HepG2 (cell line): ENCODE results near the gene CYB5D1. TPM values are rescaled to one million over a fixed set of nuclear protein-coding genes. Genes with fewer than 3 reads are reported as not detected.
A peak's percentile ranks its signal among the peaks of the same experiment; 100 is the strongest.

ENCODE experiments used
- ELF3 ChIP-seq: IDR thresholded peaks from 2 replicates; pipeline ENCODE4 v1.6.1; 2016; ENCODE audit warnings: missing genetic modification reagents, missing compliant biosample characterization
- GLI4 ChIP-seq: sonication (generic); formaldehyde crosslinking; IDR thresholded peaks from 2 replicates; pipeline ENCODE4 v1.5.1; 2020; ENCODE audit warnings: missing genetic modification reagents, mild to moderate bottlenecking, moderate library complexity, borderline replicate concordance
- HNRNPLL ChIP-seq: fragments of 200-400 bp; formaldehyde crosslinking; IDR thresholded peaks from 2 replicates; pipeline ENCODE4 v1.6.1; 2017; ENCODE audit warnings: mild to moderate bottlenecking, low read depth, low read length; ENCODE audit not compliant: poor library complexity, severe bottlenecking
- HOXA5 ChIP-seq: sonication (generic); formaldehyde crosslinking; IDR thresholded peaks from 2 replicates; pipeline ENCODE4 v1.4.0; 2020; ENCODE audit warnings: missing genetic modification reagents
- JDP2 ChIP-seq: sonication (generic); formaldehyde crosslinking; IDR thresholded peaks from 2 replicates; pipeline ENCODE4 v1.8.1; 2022; ENCODE audit warnings: missing genetic modification reagents, borderline replicate concordance
- MIXL1 ChIP-seq: IDR thresholded peaks from 2 replicates; pipeline ENCODE4 v1.6.1; 2016
- MLLT10 ChIP-seq: sonication (generic); formaldehyde crosslinking; IDR thresholded peaks from 2 replicates; pipeline ENCODE4 v1.4.0; 2020; ENCODE audit warnings: missing genetic modification reagents
- NKX3-1 ChIP-seq: sonication (generic); formaldehyde crosslinking; IDR thresholded peaks from 2 replicates; pipeline ENCODE4 v1.5.0; 2020; ENCODE audit warnings: missing genetic modification reagents
- PHF21A ChIP-seq: sonication (generic); formaldehyde crosslinking; IDR thresholded peaks from 2 replicates; pipeline ENCODE4 v1.5.0; 2020; ENCODE audit warnings: mild to moderate bottlenecking, missing genetic modification reagents
- SP140L ChIP-seq: sonication (generic); formaldehyde crosslinking; IDR thresholded peaks from 2 replicates; pipeline ENCODE4 v1.4.0; 2020; ENCODE audit warnings: missing genetic modification reagents, borderline replicate concordance
- TBX3 ChIP-seq: fragments of 450-650 bp; IDR thresholded peaks from 2 replicates; pipeline ENCODE4 v1.6.1; 2017; ENCODE audit warnings: antibody characterized with exemption, mild to moderate bottlenecking, inconsistent platforms, borderline replicate concordance
- ZNF260 ChIP-seq: sonication (generic); formaldehyde crosslinking; IDR thresholded peaks from 2 replicates; pipeline ENCODE4 v1.4.0; 2020; ENCODE audit warnings: missing genetic modification reagents, low read depth, mild to moderate bottlenecking, borderline replicate concordance
- ZNF3 ChIP-seq: IDR thresholded peaks from 2 replicates; pipeline ENCODE4 v1.7.0; 2017; ENCODE audit warnings: inconsistent platforms
- ZNF350 ChIP-seq: sonication (generic); formaldehyde crosslinking; IDR thresholded peaks from 2 replicates; pipeline ENCODE4 v1.4.0; 2020; ENCODE audit warnings: mild to moderate bottlenecking, low read depth, missing genetic modification reagents, borderline replicate concordance
- ZNF598 ChIP-seq: sonication (generic); formaldehyde crosslinking; IDR thresholded peaks from 2 replicates; pipeline ENCODE4 v1.5.1; 2020; ENCODE audit warnings: mild to moderate bottlenecking, missing genetic modification reagents, borderline replicate concordance
- ZNF607 ChIP-seq: sonication (generic); formaldehyde crosslinking; IDR thresholded peaks from 2 replicates; pipeline ENCODE4 v1.5.1; 2020; ENCODE audit warnings: missing genetic modification reagents, mild to moderate bottlenecking, borderline replicate concordance
- ZNF614 ChIP-seq: IDR thresholded peaks from 2 replicates; pipeline ENCODE4 v1.6.1; 2018; ENCODE audit warnings: missing biosample characterization, missing genetic modification reagents, inconsistent platforms, borderline replicate concordance
- ZNF747 ChIP-seq: sonication (generic); formaldehyde crosslinking; IDR thresholded peaks from 2 replicates; pipeline ENCODE4 v1.8.1; 2023; ENCODE audit warnings: missing genetic modification reagents, mild to moderate bottlenecking, borderline replicate concordance
- ZNF761 ChIP-seq: sonication (generic); formaldehyde crosslinking; conservative IDR thresholded peaks from 2 replicates; pipeline ENCODE4 v1.4.0; 2020; ENCODE audit warnings: mild to moderate bottlenecking, missing genetic modification reagents
- polyA plus RNA-seq, 8 experiments: library from polyadenylated mRNA; depleted of rRNA in 3 of 8; stranded (reverse) in 7 of 8; unstranded in 1 of 8; fragments of >200 nt; fragmentation: Illumina TruSeq in 4 of 8; extraction: Trizol in 4 of 8; gene quantifications; 2 replicates each; pipeline versions ENCODE4 v1.2.1 to v1.2.3, GENCODE V29; 2011 to 2016; ENCODE audit warnings: low read depth in 4 of 8, missing spikeins in 1 of 8, mixed read lengths in 1 of 8; ENCODE audit not compliant: insufficient read depth in 1 of 8
- total RNA-seq, 5 experiments: library from RNA; depleted of rRNA; stranded (reverse); fragments of >200 nt; fragmentation: Illumina TruSeq; extraction: Trizol; gene quantifications; 2 replicates each; pipeline ENCODE4 v1.2.3, GENCODE V29; 2016; ENCODE audit warnings: low read depth in 1 of 5
- TF ChIP-seq, protein P1 (sequence below): sonication (generic); formaldehyde crosslinking; IDR thresholded peaks from 2 replicates; pipeline ENCODE4 v1.5.1; 2020; ENCODE audit warnings: missing genetic modification reagents, mild to moderate bottlenecking, borderline replicate concordance
- TF ChIP-seq, protein P2 (sequence below): sonication (generic); formaldehyde crosslinking; IDR thresholded peaks from 2 replicates; pipeline ENCODE4 v1.4.0; 2020; ENCODE audit warnings: mild to moderate bottlenecking, missing genetic modification reagents
- TF ChIP-seq, protein P3 (sequence below): sonication (generic); formaldehyde crosslinking; IDR thresholded peaks from 2 replicates; pipeline ENCODE4 v1.4.0; 2020; ENCODE audit warnings: missing genetic modification reagents

CYB5D1 gene
- total and polyA plus RNA-seq, 2 of the 13 experiments (the other 11 are each of a cell fraction or from before 2014, with no cell fraction given): 8.9 to 17.0 TPM

DNA sequence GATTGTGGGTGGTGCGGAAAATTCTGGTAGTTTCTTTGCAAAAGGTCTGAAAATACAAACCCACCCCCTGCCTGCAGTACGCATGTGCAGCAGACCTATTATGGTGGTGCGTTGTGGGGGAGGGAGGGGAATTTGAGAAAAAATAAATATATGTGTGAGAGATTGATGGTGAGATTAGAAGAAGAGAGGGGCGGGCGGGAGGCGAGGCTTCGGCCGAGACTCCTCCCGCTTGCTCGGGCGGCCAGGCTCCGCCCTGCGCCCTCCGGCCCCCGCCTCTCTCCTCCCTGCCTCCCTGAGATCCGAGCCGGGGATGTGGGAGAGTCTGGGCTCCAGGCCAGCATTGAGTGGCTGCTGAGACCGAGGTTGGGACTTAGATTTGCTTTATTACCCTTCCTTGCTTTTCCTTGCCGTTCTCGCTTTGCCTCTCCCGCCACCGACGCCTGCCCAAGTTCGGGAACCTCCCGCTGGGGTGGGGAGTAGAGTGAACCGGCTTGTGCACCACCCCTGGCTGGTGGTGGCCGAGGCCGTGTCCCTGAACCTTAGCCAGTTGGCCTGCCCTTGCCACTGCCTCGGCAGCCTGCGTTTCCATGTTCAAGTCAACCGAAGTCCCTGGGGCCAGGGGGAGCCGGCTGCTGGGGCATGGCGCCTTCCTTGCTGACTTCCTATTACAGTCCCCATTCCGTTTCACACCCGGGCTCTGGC, 29.8 kb downstream of the CYB5D1 start (continued):
- TF ChIP-seq, protein P1, sequence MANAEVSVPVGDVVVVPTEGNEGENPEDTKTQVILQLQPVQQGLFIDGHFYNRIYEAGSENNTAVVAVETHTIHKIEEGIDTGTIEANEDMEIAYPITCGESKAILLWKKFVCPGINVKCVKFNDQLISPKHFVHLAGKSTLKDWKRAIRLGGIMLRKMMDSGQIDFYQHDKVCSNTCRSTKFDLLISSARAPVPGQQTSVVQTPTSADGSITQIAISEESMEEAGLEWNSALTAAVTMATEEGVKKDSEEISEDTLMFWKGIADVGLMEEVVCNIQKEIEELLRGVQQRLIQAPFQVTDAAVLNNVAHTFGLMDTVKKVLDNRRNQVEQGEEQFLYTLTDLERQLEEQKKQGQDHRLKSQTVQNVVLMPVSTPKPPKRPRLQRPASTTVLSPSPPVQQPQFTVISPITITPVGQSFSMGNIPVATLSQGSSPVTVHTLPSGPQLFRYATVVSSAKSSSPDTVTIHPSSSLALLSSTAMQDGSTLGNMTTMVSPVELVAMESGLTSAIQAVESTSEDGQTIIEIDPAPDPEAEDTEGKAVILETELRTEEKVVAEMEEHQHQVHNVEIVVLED (CRISPR knock-in tag): no peak
- TF ChIP-seq TBX3: no peak
- no peak for TF ChIP-seq ZNF598 (CRISPR knock-in tag)
- TF ChIP-seq, protein P2, sequence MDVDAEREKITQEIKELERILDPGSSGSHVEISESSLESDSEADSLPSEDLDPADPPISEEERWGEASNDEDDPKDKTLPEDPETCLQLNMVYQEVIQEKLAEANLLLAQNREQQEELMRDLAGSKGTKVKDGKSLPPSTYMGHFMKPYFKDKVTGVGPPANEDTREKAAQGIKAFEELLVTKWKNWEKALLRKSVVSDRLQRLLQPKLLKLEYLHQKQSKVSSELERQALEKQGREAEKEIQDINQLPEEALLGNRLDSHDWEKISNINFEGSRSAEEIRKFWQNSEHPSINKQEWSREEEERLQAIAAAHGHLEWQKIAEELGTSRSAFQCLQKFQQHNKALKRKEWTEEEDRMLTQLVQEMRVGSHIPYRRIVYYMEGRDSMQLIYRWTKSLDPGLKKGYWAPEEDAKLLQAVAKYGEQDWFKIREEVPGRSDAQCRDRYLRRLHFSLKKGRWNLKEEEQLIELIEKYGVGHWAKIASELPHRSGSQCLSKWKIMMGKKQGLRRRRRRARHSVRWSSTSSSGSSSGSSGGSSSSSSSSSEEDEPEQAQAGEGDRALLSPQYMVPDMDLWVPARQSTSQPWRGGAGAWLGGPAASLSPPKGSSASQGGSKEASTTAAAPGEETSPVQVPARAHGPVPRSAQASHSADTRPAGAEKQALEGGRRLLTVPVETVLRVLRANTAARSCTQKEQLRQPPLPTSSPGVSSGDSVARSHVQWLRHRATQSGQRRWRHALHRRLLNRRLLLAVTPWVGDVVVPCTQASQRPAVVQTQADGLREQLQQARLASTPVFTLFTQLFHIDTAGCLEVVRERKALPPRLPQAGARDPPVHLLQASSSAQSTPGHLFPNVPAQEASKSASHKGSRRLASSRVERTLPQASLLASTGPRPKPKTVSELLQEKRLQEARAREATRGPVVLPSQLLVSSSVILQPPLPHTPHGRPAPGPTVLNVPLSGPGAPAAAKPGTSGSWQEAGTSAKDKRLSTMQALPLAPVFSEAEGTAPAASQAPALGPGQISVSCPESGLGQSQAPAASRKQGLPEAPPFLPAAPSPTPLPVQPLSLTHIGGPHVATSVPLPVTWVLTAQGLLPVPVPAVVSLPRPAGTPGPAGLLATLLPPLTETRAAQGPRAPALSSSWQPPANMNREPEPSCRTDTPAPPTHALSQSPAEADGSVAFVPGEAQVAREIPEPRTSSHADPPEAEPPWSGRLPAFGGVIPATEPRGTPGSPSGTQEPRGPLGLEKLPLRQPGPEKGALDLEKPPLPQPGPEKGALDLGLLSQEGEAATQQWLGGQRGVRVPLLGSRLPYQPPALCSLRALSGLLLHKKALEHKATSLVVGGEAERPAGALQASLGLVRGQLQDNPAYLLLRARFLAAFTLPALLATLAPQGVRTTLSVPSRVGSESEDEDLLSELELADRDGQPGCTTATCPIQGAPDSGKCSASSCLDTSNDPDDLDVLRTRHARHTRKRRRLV (CRISPR knock-in tag): 0 out of 2 replicates have a peak, but pooled peaks have one; percentile 67
- peak; percentile 65; the same call in 1 of the 2 replicates for TF ChIP-seq PHF21A (CRISPR knock-in tag)
- no peak for TF ChIP-seq GLI4 (CRISPR knock-in tag)
- peak; percentile 53; the same call in 1 of the 2 replicates for TF ChIP-seq ZNF761
- TF ChIP-seq NKX3-1 (CRISPR knock-in tag): no peak
- no peak for TF ChIP-seq MLLT10 (CRISPR knock-in tag)
- peak; percentile 86; the same call in 1 of the 2 replicates for TF ChIP-seq ZNF607 (CRISPR knock-in tag)
- no peak for TF ChIP-seq JDP2 (CRISPR knock-in tag)
- peak; percentile 62 for TF ChIP-seq ELF3
- TF ChIP-seq HOXA5: no peak
- no peak for TF ChIP-seq ZNF3 (CRISPR knock-in tag)
- peak; percentile 47 for TF ChIP-seq HNRNPLL
- TF ChIP-seq SP140L (CRISPR knock-in tag): no peak
- TF ChIP-seq, protein P3, sequence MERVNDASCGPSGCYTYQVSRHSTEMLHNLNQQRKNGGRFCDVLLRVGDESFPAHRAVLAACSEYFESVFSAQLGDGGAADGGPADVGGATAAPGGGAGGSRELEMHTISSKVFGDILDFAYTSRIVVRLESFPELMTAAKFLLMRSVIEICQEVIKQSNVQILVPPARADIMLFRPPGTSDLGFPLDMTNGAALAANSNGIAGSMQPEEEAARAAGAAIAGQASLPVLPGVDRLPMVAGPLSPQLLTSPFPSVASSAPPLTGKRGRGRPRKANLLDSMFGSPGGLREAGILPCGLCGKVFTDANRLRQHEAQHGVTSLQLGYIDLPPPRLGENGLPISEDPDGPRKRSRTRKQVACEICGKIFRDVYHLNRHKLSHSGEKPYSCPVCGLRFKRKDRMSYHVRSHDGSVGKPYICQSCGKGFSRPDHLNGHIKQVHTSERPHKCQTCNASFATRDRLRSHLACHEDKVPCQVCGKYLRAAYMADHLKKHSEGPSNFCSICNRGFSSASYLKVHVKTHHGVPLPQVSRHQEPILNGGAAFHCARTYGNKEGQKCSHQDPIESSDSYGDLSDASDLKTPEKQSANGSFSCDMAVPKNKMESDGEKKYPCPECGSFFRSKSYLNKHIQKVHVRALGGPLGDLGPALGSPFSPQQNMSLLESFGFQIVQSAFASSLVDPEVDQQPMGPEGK (CRISPR knock-in tag): peak; percentile 55
- peak; percentile 80 for TF ChIP-seq ZNF350
- TF ChIP-seq ZNF614 (CRISPR knock-in tag): 0 out of 2 replicates have a peak, but pooled peaks have one; percentile 24
- no peak for TF ChIP-seq MIXL1
- TF ChIP-seq ZNF260 (CRISPR knock-in tag): no peak
- TF ChIP-seq ZNF747: no peak
